Forelimb muscle (tissue), 1 donor: ENCODE data around the gene MYOT. TPM values are rescaled to one million over a fixed set of nuclear protein-coding genes. Genes with fewer than 3 reads are reported as not detected.

ENCODE experiments used
- DNase-seq: peaks from one replicate; pipeline ENCODE4 v3.0.0-alpha.2; 2013; ENCODE audit warnings: low read depth
- polyA plus RNA-seq: library from polyadenylated mRNA; unstranded; fragments of 120-200 nt; gene quantifications from one replicate; pipeline ENCODE4 v1.2.1, GENCODE V29; 2013; ENCODE audit not compliant: insufficient read length

MYOT gene
- polyA plus RNA-seq, 1 donor = 327 TPM

GRCh38 chr5:137901011-137901817, 33.6 kb downstream of the MYOT start:
- DNase-seq = no peak

- no peak for DNase-seq
Measured at GRCh38 chr5:137902408-137903133, 34.9 kb downstream of the MYOT start.

GRCh38 chr5:137914758-137915157, 47.1 kb downstream of the MYOT start:
- DNase-seq = no peak

- DNase-seq = no peak
Measured at GRCh38 chr5:137916923-137917322, 49.3 kb downstream of the MYOT start.

GRCh38 chr5:137921931-137922330, 54.3 kb downstream of the MYOT start:
- no peak for DNase-seq

- no peak for DNase-seq
Measured at GRCh38 chr5:137923856-137924255, 56.2 kb downstream of the MYOT start.

- no peak for DNase-seq
Measured at GRCh38 chr5:137932800-137933199, 65.1 kb downstream of the MYOT start.

- no peak for DNase-seq
Measured at GRCh38 chr5:137933491-137933911, 65.8 kb downstream of the MYOT start.

- no peak for DNase-seq
Measured at GRCh38 chr5:137935190-137935589, 67.5 kb downstream of the MYOT start.

GRCh38 chr5:137935694-137936093, 68.0 kb downstream of the MYOT start:
- DNase-seq = no peak

Other genes with a start within 250 kb of the MYOT start
- 4.4 TPM for gene KLHL3, start 131.8 kb upstream of the MYOT start, polyA plus RNA-seq
- 29.5 TPM for gene HNRNPA0, start 113.5 kb upstream of the MYOT start, polyA plus RNA-seq
- gene PKD2L2, start 21.6 kb downstream of the MYOT start, polyA plus RNA-seq = 0.83 TPM
- 20.0 TPM for gene FAM13B, start 165.2 kb downstream of the MYOT start, polyA plus RNA-seq
- not detected for gene WNT8A, start 216.2 kb downstream of the MYOT start, polyA plus RNA-seq